ENCODE data around the gene KLHL22. TPM values are rescaled to one million over a fixed set of nuclear protein-coding genes. Genes with fewer than 3 reads are reported as not detected.
"Not testable (repeated sequence)": the region's sequence is repeated elsewhere in the genome, so short reads cannot be mapped to it uniquely, and the experiment has no call there.

KLHL22 gene
- total RNA-seq, 5 donors from 2014 or later (not counting 1 experiment from before 2014, with no cell fraction given), result 42.0 to 57.8 (median 47.1) TPM

DNA sequence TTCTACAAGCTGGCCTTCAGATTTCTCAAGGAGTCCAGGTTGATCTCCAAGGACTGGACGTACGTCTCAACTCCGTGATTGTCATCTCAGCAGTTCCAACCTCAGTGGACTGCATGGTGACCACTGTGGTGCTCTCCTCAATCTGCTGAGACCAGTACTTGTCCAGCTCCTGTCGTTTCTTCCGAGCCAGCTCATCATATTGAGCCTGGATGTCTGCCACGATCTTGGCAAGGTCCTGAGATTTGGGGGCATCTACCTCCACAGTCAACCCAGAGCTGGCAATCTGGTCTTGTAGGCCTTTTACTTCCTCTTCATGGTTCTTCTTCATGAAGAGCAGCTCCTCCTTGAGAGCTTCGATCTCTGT is 12.5 kb downstream of the KLHL22 start:
- peaks cover 32% of the 10 kb centered on the region for H3K36me3 Mint-ChIP-seq
- ATAC-seq (replicated peaks in 1 of 4); H3K4me3 ChIP-seq (ENCODE audit: control insufficient read depth in 1 of 2, extremely low read depth in 1 of 2, low read length in 1 of 2); H3K4me1 ChIP-seq (ENCODE audit: control insufficient read depth in 1 of 2, extremely low read depth in 1 of 2, insufficient read depth in 2 of 2, low read length in 2 of 2); H3K27ac ChIP-seq (ENCODE audit: low read length); POLR2A ChIA-PET; H3K27me3 ChIP-seq (replicated peaks in 1 of 2; ENCODE audit: control insufficient read depth in 2 of 2, extremely low read depth in 1 of 2, insufficient read depth in 2 of 2, low read length in 1 of 2); DNase-seq; H3K27me3 Mint-ChIP-seq; H3K27ac Mint-ChIP-seq; H3K4me3 Mint-ChIP-seq; H3K9me3 ChIP-seq; H3K9me3 Mint-ChIP-seq; CTCF ChIA-PET: not testable (repeated sequence)
- H3K4me1 Mint-ChIP-seq, result peaks cover 23 to 30% (median 24%) of the 10 kb centered on the region in 3 donors
- H3K36me3 ChIP-seq (ENCODE audit: control insufficient read depth in 2 of 2, extremely low read depth in 1 of 2, insufficient read depth in 1 of 2, low read length in 1 of 2), result peaks cover 0 to 15% of the 10 kb centered on the region in 2 donors
- WGBS (ENCODE audit: insufficient coverage), result over 99% methylated on average over 7 of the region's 7 CpGs

DNA sequence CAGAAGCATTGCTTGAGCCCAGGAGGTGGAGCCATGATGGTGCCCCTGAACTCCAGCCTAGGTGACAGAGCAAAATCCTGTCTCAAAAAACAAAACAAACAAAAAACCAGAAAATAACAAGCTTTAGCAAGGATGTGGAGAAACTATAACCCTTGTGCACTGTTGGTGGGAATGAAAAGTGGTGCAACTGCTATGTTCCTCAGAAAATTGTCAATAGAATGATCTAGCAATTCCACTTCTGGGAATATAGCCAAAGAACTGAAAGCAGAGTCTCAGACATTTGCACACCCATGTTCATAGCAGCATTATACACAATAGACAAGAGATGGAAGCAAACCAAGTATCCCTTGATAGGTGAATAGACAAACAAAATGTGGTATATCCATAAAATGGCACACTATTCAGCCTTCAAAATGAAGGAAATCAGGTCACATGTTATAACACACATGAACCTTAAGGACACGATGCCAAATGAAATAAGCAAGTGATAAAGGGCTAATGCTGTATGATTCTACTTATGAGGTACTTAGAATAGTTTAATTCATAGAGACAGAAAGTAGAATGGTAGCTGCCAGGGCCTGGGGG is 15.9 kb downstream of the KLHL22 start:
- no peak for ATAC-seq (replicated peaks in 1 of 4)
- peaks cover 19% of the 10 kb centered on the region for H3K36me3 Mint-ChIP-seq
- 100% methylated on average over 1 of the region's 1 CpG for WGBS (ENCODE audit: insufficient coverage)

DNA sequence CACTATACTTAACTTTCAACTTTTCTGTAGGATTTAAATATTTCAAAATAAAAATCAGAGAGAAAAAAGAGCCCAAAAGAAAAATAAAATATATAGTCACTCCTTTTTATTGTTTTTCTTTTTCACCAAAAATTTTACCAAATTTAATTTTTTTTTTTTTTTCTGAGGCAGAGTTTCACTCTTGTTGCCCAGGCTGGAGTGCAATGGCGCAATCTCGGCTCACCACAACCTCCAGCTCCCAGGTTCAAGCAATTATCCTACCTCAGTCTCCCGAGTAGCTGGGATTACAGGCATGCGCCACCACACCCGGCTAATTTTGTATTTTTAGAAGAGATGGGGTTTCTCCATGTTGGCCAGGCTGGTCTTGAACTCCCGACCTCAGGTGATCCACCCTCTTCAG is 17.5 kb downstream of the KLHL22 start:
- H3K4me3 Mint-ChIP-seq; CTCF ChIA-PET; H3K4me3 ChIP-seq (ENCODE audit: control insufficient read depth in 1 of 2, extremely low read depth in 1 of 2, low read length in 1 of 2); DNase-seq; POLR2A ChIA-PET; H3K27ac Mint-ChIP-seq; ATAC-seq (replicated peaks in 1 of 4); H3K27me3 Mint-ChIP-seq; H3K36me3 ChIP-seq (ENCODE audit: control insufficient read depth in 2 of 2, extremely low read depth in 1 of 2, insufficient read depth in 1 of 2, low read length in 1 of 2); H3K27me3 ChIP-seq (replicated peaks in 1 of 2; ENCODE audit: control insufficient read depth in 2 of 2, extremely low read depth in 1 of 2, insufficient read depth in 2 of 2, low read length in 1 of 2); H3K9me3 Mint-ChIP-seq; H3K27ac ChIP-seq (ENCODE audit: low read length); H3K9me3 ChIP-seq: not testable (repeated sequence)
- peaks cover 12% of the 10 kb centered on the region for H3K36me3 Mint-ChIP-seq
- no CpG with 5 or more reads among the region's 6 CpGs for WGBS (ENCODE audit: insufficient coverage)
- peaks cover 28 to 34% (median 28%) of the 10 kb centered on the region in 3 donors for H3K4me1 Mint-ChIP-seq
- H3K4me1 ChIP-seq (ENCODE audit: control insufficient read depth in 1 of 2, extremely low read depth in 1 of 2, insufficient read depth in 2 of 2, low read length in 2 of 2), result peaks cover 9 to 15% of the 10 kb centered on the region in 2 experiments

More for the DNA sequence above, 15.9 kb downstream of the KLHL22 start:
- no peak for DNase-seq
- no peaks in the 10 kb centered on the region for H3K9me3 Mint-ChIP-seq
- Histone ChIP-seq H3K4me1 (ENCODE audit: control insufficient read depth in 1 of 2, extremely low read depth in 1 of 2, insufficient read depth in 2 of 2, low read length in 2 of 2) (peaks cover 6 to 10% of the 10 kb centered on the region in 2 experiments), H3K27me3 (replicated peaks in 1 of 2; ENCODE audit: control insufficient read depth in 2 of 2, extremely low read depth in 1 of 2, insufficient read depth in 2 of 2, low read length in 1 of 2) (no peaks in the 10 kb centered on the region), H3K9me3 (no peaks in the 10 kb centered on the region), H3K4me3 (ENCODE audit: control insufficient read depth in 1 of 2, extremely low read depth in 1 of 2, low read length in 1 of 2) (no peak overlapping the region), H3K27ac (ENCODE audit: low read length) (no peak overlapping the region), H3K36me3 (ENCODE audit: control insufficient read depth in 2 of 2, extremely low read depth in 1 of 2, insufficient read depth in 1 of 2, low read length in 1 of 2) (peaks cover 0 to 11% of the 10 kb centered on the region in 2 donors)
- ChIA-PET POLR2A (no interaction called here), CTCF (interaction anchor here in 1 of 2 donors (0.6 kb wide), 1 partner anchor 16 kb away, joined by 3 read pairs; the partner anchor contains the start of gene KLHL22)
- H3K4me3 Mint-ChIP-seq, result no peak overlapping the region
- H3K27me3 Mint-ChIP-seq, result no peaks in the 10 kb centered on the region
- H3K4me1 Mint-ChIP-seq, result peaks cover 26 to 31% (median 31%) of the 10 kb centered on the region in 3 donors
- H3K27ac Mint-ChIP-seq, result peak overlapping the region; percentile 16 to 32

DNA sequence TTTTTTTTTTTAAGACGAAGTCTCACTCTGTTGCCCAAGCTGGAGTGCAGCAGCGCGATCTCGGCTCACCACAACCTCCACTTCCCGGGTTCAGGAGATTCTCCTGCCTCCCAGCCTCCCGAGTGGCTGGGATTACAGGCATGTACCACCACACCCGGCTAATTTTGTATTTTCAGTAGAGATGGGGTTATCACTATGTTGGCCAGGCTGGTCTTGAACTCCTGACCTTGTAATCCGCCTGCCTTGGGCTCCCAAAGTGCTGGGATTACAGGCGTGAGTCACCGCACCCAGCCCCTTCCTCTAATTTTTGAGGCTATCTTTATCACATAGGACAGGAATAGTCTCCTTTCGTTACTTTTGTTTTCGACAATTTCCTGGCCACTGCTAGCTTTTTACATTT is 20.0 kb downstream of the KLHL22 start:
- H3K4me3 ChIP-seq (ENCODE audit: control insufficient read depth in 1 of 2, extremely low read depth in 1 of 2, low read length in 1 of 2), result not testable (repeated sequence)
- peaks cover 31 to 47% (median 34%) of the 10 kb centered on the region in 3 donors for H3K4me1 Mint-ChIP-seq

DNA sequence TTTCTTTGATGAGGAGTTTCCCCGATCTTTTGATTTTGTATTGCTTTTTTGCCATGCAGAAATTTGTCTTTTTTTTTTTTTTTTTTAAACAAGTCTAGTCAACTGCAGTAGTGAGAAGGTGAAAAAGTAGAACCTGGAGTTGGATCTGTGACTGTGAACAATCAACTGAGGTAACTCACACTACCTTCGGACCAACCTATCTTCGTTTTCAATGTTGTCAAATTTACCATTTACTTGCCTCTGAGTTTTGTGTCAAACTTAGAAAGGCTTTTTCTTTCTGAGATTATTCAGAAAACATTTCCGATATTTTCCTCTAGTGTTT is 20.5 kb downstream of the KLHL22 start:
- CTCF ChIA-PET, result no interaction called here
- ATAC-seq (replicated peaks in 1 of 4) (no peak), DNase-seq (no peak)
- Histone ChIP-seq H3K36me3 (ENCODE audit: control insufficient read depth in 2 of 2, extremely low read depth in 1 of 2, insufficient read depth in 1 of 2, low read length in 1 of 2) (peaks cover 0 to 15% of the 10 kb centered on the region in 2 donors), H3K4me3 (ENCODE audit: control insufficient read depth in 1 of 2, extremely low read depth in 1 of 2, low read length in 1 of 2) (no peak overlapping the region), H3K9me3 (no peaks in the 10 kb centered on the region), H3K27ac (ENCODE audit: low read length) (no peak overlapping the region), H3K27me3 (replicated peaks in 1 of 2; ENCODE audit: control insufficient read depth in 2 of 2, extremely low read depth in 1 of 2, insufficient read depth in 2 of 2, low read length in 1 of 2) (no peaks in the 10 kb centered on the region), H3K4me1 (ENCODE audit: control insufficient read depth in 1 of 2, extremely low read depth in 1 of 2, insufficient read depth in 2 of 2, low read length in 2 of 2) (peaks cover 9 to 17% of the 10 kb centered on the region in 2 experiments)
- Mint-ChIP-seq H3K27me3 (no peaks in the 10 kb centered on the region), H3K36me3 (peaks cover 20% of the 10 kb centered on the region), H3K4me1 (peaks cover 30 to 49% (median 31%) of the 10 kb centered on the region in 3 donors), H3K27ac (peak overlapping the region; percentile 85 to 87), H3K4me3 (peak overlapping the region in 2 of 3 donors; percentile 41 to 54), H3K9me3 (no peaks in the 10 kb centered on the region)
- WGBS (ENCODE audit: insufficient coverage), result no CpG with 5 or more reads among the region's 4 CpGs
- POLR2A ChIA-PET, result no interaction called here

More for the DNA sequence above, 20.0 kb downstream of the KLHL22 start:
- Histone ChIP-seq H3K4me1 (ENCODE audit: control insufficient read depth in 1 of 2, extremely low read depth in 1 of 2, insufficient read depth in 2 of 2, low read length in 2 of 2) (peaks cover 9 to 15% of the 10 kb centered on the region in 2 experiments), H3K36me3 (ENCODE audit: control insufficient read depth in 2 of 2, extremely low read depth in 1 of 2, insufficient read depth in 1 of 2, low read length in 1 of 2) (peaks cover 0 to 11% of the 10 kb centered on the region in 2 donors)
- ATAC-seq (replicated peaks in 1 of 4); POLR2A ChIA-PET; H3K27me3 Mint-ChIP-seq; H3K9me3 Mint-ChIP-seq; H3K9me3 ChIP-seq; DNase-seq; CTCF ChIA-PET; H3K27me3 ChIP-seq (replicated peaks in 1 of 2; ENCODE audit: control insufficient read depth in 2 of 2, extremely low read depth in 1 of 2, insufficient read depth in 2 of 2, low read length in 1 of 2); H3K27ac ChIP-seq (ENCODE audit: low read length): not testable (repeated sequence)
- WGBS (ENCODE audit: insufficient coverage), result 87% methylated on average over 3 of the region's 12 CpGs
- Mint-ChIP-seq H3K27ac (peak overlapping the region; percentile 85 to 87), H3K4me3 (peak overlapping the region in 2 of 3 donors; percentile 9 to 54), H3K36me3 (peaks cover 19% of the 10 kb centered on the region)

DNA sequence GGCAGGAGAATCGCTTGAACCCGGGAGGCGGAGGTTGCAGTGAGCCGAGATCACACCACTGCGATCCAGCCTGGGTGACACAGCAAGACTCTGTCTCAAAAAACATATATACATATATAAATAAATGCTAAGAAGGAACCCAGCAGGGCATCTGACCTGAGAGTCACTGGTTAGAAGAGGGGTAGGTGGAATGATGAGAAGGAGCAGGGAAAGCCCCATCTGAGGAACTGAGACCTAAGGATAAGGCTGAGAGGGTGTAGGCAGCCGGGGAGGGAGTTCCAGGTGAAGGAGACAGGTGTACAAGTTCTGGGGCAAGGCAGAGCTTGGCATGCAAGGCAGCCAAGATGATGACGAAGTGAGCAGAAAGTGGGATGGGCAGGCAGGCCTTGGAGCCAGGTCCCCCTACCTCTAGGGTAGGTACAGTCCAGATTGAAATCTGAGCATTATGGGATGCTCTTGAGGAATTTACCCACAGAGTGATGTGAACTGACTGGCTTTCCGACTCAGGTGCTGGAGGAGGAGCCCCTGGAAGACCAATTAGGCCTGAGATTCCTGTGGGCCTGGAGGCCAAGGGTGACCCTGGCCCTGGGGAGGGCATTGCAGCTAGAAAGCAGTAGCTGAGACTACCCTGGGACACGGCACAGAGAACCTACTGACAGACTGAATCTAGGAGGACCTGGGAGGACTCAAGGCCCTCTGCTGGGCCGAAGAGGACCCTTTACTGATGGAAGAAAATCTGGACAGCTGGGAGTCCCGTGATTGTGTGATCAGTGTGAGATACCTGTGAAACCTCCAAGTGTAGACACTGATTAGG is 22.8 kb downstream of the KLHL22 start:
- POLR2A ChIA-PET, result no interaction called here
- H3K4me1 ChIP-seq (ENCODE audit: control insufficient read depth in 1 of 2, extremely low read depth in 1 of 2, insufficient read depth in 2 of 2, low read length in 2 of 2), result peaks cover 9 to 28% of the 10 kb centered on the region in 2 experiments
- no peak overlapping the region for H3K4me3 ChIP-seq (ENCODE audit: control insufficient read depth in 1 of 2, extremely low read depth in 1 of 2, low read length in 1 of 2)
- H3K27ac Mint-ChIP-seq, result peak overlapping the region; percentile 41 to 59
- CTCF ChIA-PET, result no interaction called here
- H3K9me3 ChIP-seq, result no peaks in the 10 kb centered on the region
- H3K36me3 ChIP-seq (ENCODE audit: control insufficient read depth in 2 of 2, extremely low read depth in 1 of 2, insufficient read depth in 1 of 2, low read length in 1 of 2), result peaks cover 0 to 22% of the 10 kb centered on the region in 2 donors
- H3K36me3 Mint-ChIP-seq, result peaks cover 20% of the 10 kb centered on the region
- no peak overlapping the region for H3K4me3 Mint-ChIP-seq
- no peaks in the 10 kb centered on the region for H3K9me3 Mint-ChIP-seq
- H3K27ac ChIP-seq (ENCODE audit: low read length), result no peak overlapping the region
- DNase-seq (no peak), ATAC-seq (replicated peaks in 1 of 4) (no peak)
- H3K27me3 Mint-ChIP-seq, result no peaks in the 10 kb centered on the region
- H3K4me1 Mint-ChIP-seq, result peaks cover 36 to 52% (median 40%) of the 10 kb centered on the region in 3 donors
- 79% methylated on average over 6 of the region's 11 CpGs for WGBS (ENCODE audit: insufficient coverage)
- H3K27me3 ChIP-seq (replicated peaks in 1 of 2; ENCODE audit: control insufficient read depth in 2 of 2, extremely low read depth in 1 of 2, insufficient read depth in 2 of 2, low read length in 1 of 2), result no peaks in the 10 kb centered on the region
